H9 (cell line): ENCODE data around the gene DBN1. TPM values are rescaled to one million over a fixed set of nuclear protein-coding genes. Genes with fewer than 3 reads are reported as not detected.

ENCODE experiments used
- DNase-seq: peaks from one replicate; pipeline ENCODE4 v3.0.0-alpha.2; 2017
- H2AFZ ChIP-seq: one replicate; pipeline ENCODE4 v1.6.1; 2013; ENCODE audit warnings: mild to moderate bottlenecking, low read length, control low read depth, moderate library complexity
- H2AK5ac ChIP-seq: 2 replicates; pipeline ENCODE4 v1.6.1; 2013; ENCODE audit warnings: low read length, control low read depth, mixed read lengths; ENCODE audit not compliant: insufficient read length
- H2BK120ac ChIP-seq: one replicate; pipeline ENCODE4 v1.6.1; 2013; ENCODE audit warnings: low read depth, mild to moderate bottlenecking, low read length, control low read depth, inconsistent platforms; ENCODE audit not compliant: poor library complexity, severe bottlenecking
- H2BK12ac ChIP-seq: 2 replicates; pipeline ENCODE4 v1.6.1; 2013; ENCODE audit warnings: low read length, control low read depth, mixed read lengths, low read depth; ENCODE audit not compliant: insufficient read length
- H2BK15ac ChIP-seq: 2 replicates; pipeline ENCODE4 v1.6.1; 2013; ENCODE audit warnings: low read depth, low read length, control low read depth
- H2BK20ac ChIP-seq: one replicate; pipeline ENCODE4 v1.6.1; 2013; ENCODE audit warnings: low read depth, mild to moderate bottlenecking, low read length, control low read depth, inconsistent platforms; ENCODE audit not compliant: poor library complexity, severe bottlenecking
- H2BK5ac ChIP-seq: 2 replicates; pipeline ENCODE4 v1.6.1; 2013; ENCODE audit warnings: low read length, control low read depth, mixed read lengths; ENCODE audit not compliant: insufficient read length
- H3K14ac ChIP-seq: 2 replicates; pipeline ENCODE4 v1.6.1; 2013; ENCODE audit warnings: low read length, control low read depth; ENCODE audit not compliant: insufficient read depth
- H3K18ac ChIP-seq: 2 replicates; pipeline ENCODE4 v1.6.1; 2013; ENCODE audit warnings: low read depth, mild to moderate bottlenecking, mixed read lengths, low read length, control low read depth; ENCODE audit not compliant: insufficient read length
- H3K23ac ChIP-seq: 2 replicates; pipeline ENCODE4 v1.6.1; 2013; ENCODE audit warnings: low read length, control low read depth, mixed read lengths, low read depth; ENCODE audit not compliant: insufficient read length
- H3K23me2 ChIP-seq: 2 replicates; pipeline ENCODE4 v1.6.1; 2013; ENCODE audit warnings: low read depth, mild to moderate bottlenecking, mixed read lengths, low read length, control low read depth; ENCODE audit not compliant: insufficient read length, poor library complexity, severe bottlenecking
- H3K27ac ChIP-seq: 2 replicates; pipeline ENCODE4 v1.5.1; 2013; ENCODE audit warnings: low read length, control low read depth, mixed read lengths, low read depth; ENCODE audit not compliant: insufficient read length
- H3K27me3 ChIP-seq: 2 replicates; pipeline ENCODE4 v1.6.1; 2013; ENCODE audit warnings: low read length, control low read depth, inconsistent platforms; ENCODE audit not compliant: insufficient read depth
- H3K4ac ChIP-seq: 2 replicates; pipeline ENCODE4 v1.6.1; 2013; ENCODE audit warnings: low read depth, mild to moderate bottlenecking, control low read depth, inconsistent platforms, low read length, moderate library complexity
- H3K4me1 ChIP-seq: 2 replicates; pipeline ENCODE4 v1.6.1; 2013; ENCODE audit warnings: low read length, control low read depth, inconsistent platforms; ENCODE audit not compliant: insufficient read depth
- H3K4me2 ChIP-seq: 2 replicates; pipeline ENCODE4 v1.6.1; 2013; ENCODE audit warnings: low read length, control low read depth, mixed read lengths; ENCODE audit not compliant: insufficient read length, insufficient read depth
- H3K56ac ChIP-seq: 2 replicates; pipeline ENCODE4 v1.6.1; 2013; ENCODE audit warnings: low read depth, mild to moderate bottlenecking, mixed read lengths, low read length, control low read depth; ENCODE audit not compliant: insufficient read length
- H3K79me1 ChIP-seq: 2 replicates; pipeline ENCODE4 v1.6.1; 2013; ENCODE audit warnings: low read depth, mild to moderate bottlenecking, moderate library complexity, low read length, control low read depth, inconsistent platforms; ENCODE audit not compliant: insufficient read depth, poor library complexity, severe bottlenecking
- H3K79me2 ChIP-seq: 2 replicates; pipeline ENCODE4 v1.6.1; 2013; ENCODE audit warnings: low read length, control low read depth, inconsistent platforms; ENCODE audit not compliant: insufficient read depth
- H3K9ac ChIP-seq: 2 replicates; pipeline ENCODE4 v1.6.1; 2013; ENCODE audit warnings: low read length, control low read depth, mixed read lengths; ENCODE audit not compliant: insufficient read length; ENCODE audit errors: extremely low read depth
- H3K9me3 ChIP-seq: one replicate; pipeline ENCODE4 v1.6.1; 2013; ENCODE audit warnings: low read depth, low read length, inconsistent platforms; ENCODE audit not compliant: control insufficient read depth
- H3T11ph ChIP-seq: one replicate; pipeline ENCODE4 v1.6.1; 2013; ENCODE audit warnings: mild to moderate bottlenecking, low read length, control low read depth, inconsistent platforms
- H4K20me1 ChIP-seq: one replicate; pipeline ENCODE4 v1.6.1; 2013; ENCODE audit not compliant: control insufficient read depth, insufficient read length, insufficient read depth
- H4K5ac ChIP-seq: 2 replicates; pipeline ENCODE4 v1.6.1; 2013; ENCODE audit warnings: low read depth, mild to moderate bottlenecking, mixed read lengths, low read length, control low read depth; ENCODE audit not compliant: insufficient read length
- H4K8ac ChIP-seq: replicated peaks from 2 replicates; pipeline ENCODE4 v1.6.1; 2013; ENCODE audit warnings: low read length, control low read depth, mixed read lengths, low read depth; ENCODE audit not compliant: insufficient read length
- H4K91ac ChIP-seq: 2 replicates; pipeline ENCODE4 v1.6.1; 2013; ENCODE audit warnings: low read depth, mild to moderate bottlenecking, moderate library complexity, mixed read lengths, low read length, control low read depth; ENCODE audit not compliant: insufficient read length
- H3K27ac Mint-ChIP-seq, 3 experiments: 2 replicates in 2 of 3; 3 replicates in 1 of 3; pipeline ENCODE4 v1.8.0; 2020 to 2021; ENCODE audit warnings: mixed read lengths in 3 of 3, mild to moderate bottlenecking in 1 of 3, moderate library complexity in 1 of 3
- H3K27me3 Mint-ChIP-seq: 2 replicates; pipeline ENCODE4 v1.8.0; 2021; ENCODE audit warnings: low read depth, mild to moderate bottlenecking, moderate library complexity, mixed read lengths
- H3K36me3 Mint-ChIP-seq, 3 experiments: 2 replicates in 2 of 3; 3 replicates in 1 of 3; pipeline ENCODE4 v1.8.0; 2020 to 2021; ENCODE audit warnings: low read depth in 3 of 3, mixed read lengths in 3 of 3; ENCODE audit not compliant: insufficient read depth in 1 of 3
- H3K4me1 Mint-ChIP-seq, 2 experiments: 2 replicates each; pipeline ENCODE4 v1.8.0; 2020; ENCODE audit warnings: mixed read lengths in 2 of 2
- H3K4me3 Mint-ChIP-seq, 2 experiments: 2 replicates in 1 of 2; 3 replicates in 1 of 2; pipeline ENCODE4 v1.8.0; 2020 to 2021; ENCODE audit warnings: mild to moderate bottlenecking in 2 of 2, mixed read lengths in 2 of 2, moderate library complexity in 1 of 2
- H3K9me3 Mint-ChIP-seq, 2 experiments: 2 replicates in 1 of 2; 3 replicates in 1 of 2; pipeline ENCODE4 v1.8.0; 2020; ENCODE audit warnings: mild to moderate bottlenecking in 2 of 2, mixed read lengths in 2 of 2, moderate library complexity in 1 of 2
- CTCF ChIP-seq: fragments of 200-600 bp; sonication (generic); conservative IDR thresholded peaks from 3 replicates; pipeline ENCODE4 v1.8.0; 2021; ENCODE audit warnings: antibody characterized with exemption, mild to moderate bottlenecking
- WGBS: extraction: QIAGEN DNeasy Blood & Tissue Kit; methylation state at CpG from one replicate; pipeline ENCODE4 v1.1.7; 2013; ENCODE audit warnings: missing lambda C conversion rate, low lambda C conversion rate, mixed read lengths; ENCODE audit not compliant: insufficient read length; ENCODE audit errors: extremely low coverage; 5-methylcytosine and 5-hydroxymethylcytosine counted together
- total RNA-seq: library from RNA; stranded (reverse); gene quantifications from 2 replicates; pipeline ENCODE4 v1.2.1, GENCODE V29; 2021

DBN1 gene
- total RNA-seq, 1 experiment from 2014 or later, result 340 TPM

GRCh38 chr5:177493795-177494345, 20.4 kb upstream of the DBN1 start:
- H3K79me2 ChIP-seq, result no peaks in the 10 kb centered on the region
- no CpG with 5 or more reads among the region's 5 CpGs for WGBS

More at GRCh38 chr5:177493795-177494345, 20.4 kb upstream of the DBN1 start:
- no peak for TF ChIP-seq CTCF
- no peak overlapping the region for H3K23ac ChIP-seq
- no peak overlapping the region for H2BK5ac ChIP-seq
- DNase-seq, result no peak
- no peak overlapping the region for H3K4me2 ChIP-seq
- H3K23me2 ChIP-seq, result peaks cover 4% of the 10 kb centered on the region
- no peaks in the 10 kb centered on the region for H4K20me1 ChIP-seq
- no peak overlapping the region for H2AK5ac ChIP-seq
- no peak overlapping the region for H2BK15ac ChIP-seq
- H3K36me3 Mint-ChIP-seq, result peaks cover 25 to 47% (median 42%) of the 10 kb centered on the region in 3 experiments
- no peak overlapping the region for H3K4ac ChIP-seq
- no peak overlapping the region for H2BK20ac ChIP-seq
- H4K8ac ChIP-seq, result no peak overlapping the region
- H3K27ac Mint-ChIP-seq, result peak overlapping the region in 1 of 3 experiments; percentile 72; a peak in 2 of 7 replicates
- no peak overlapping the region for H3K9ac ChIP-seq
- peaks cover 5% of the 10 kb centered on the region; the same call in 1 of the 2 replicates for H3K4me1 ChIP-seq
- H3K4me3 Mint-ChIP-seq, result no peak overlapping the region
- H3K56ac ChIP-seq, result no peak overlapping the region
- H3K79me1 ChIP-seq, result no peaks in the 10 kb centered on the region
- H3K27me3 Mint-ChIP-seq, result peaks cover 11% of the 10 kb centered on the region
- H3K9me3 Mint-ChIP-seq, result no peaks in the 10 kb centered on the region; a peak in 1 of 5 replicates
- H3K27me3 ChIP-seq, result no peaks in the 10 kb centered on the region; the same call in 1 of the 2 replicates
- H4K91ac ChIP-seq, result no peak overlapping the region
- H3T11ph ChIP-seq, result no peak overlapping the region
- no peak overlapping the region for H3K27ac ChIP-seq
- H2BK12ac ChIP-seq, result no peak overlapping the region
- no peak overlapping the region for H3K14ac ChIP-seq
- no peak overlapping the region for H3K18ac ChIP-seq
- H4K5ac ChIP-seq, result no peak overlapping the region
- H3K4me1 Mint-ChIP-seq, result peaks cover 30 to 53% of the 10 kb centered on the region in 2 experiments
- no peak overlapping the region for H2AFZ ChIP-seq
- no peak overlapping the region for H2BK120ac ChIP-seq
- no peaks in the 10 kb centered on the region for H3K9me3 ChIP-seq
